Adrenal gland (tissue), 12 donors: Measurements from ENCODE around the gene CDK10. TPM values are rescaled to one million over a fixed set of nuclear protein-coding genes. Genes with fewer than 3 reads are reported as not detected.

Experiments used
- DNase-seq, 7 donors: peaks; one replicate each; pipeline ENCODE4 v3.0.0-alpha.2; 2019 to 2020
- H3K27ac ChIP-seq, 5 donors: fragments of 200-600 bp; sonication (generic) in 4 of 5; 1 replicate in 3 of 5; 2 replicates in 2 of 5; pipeline versions ENCODE4 v1.5.1 to v1.8.0; 2016 to 2020; ENCODE audit warnings: mild to moderate bottlenecking in 1 of 5
- H3K27me3 ChIP-seq: fragments of 200-600 bp; 2 replicates; pipeline ENCODE4 v1.8.0; 2021
- H3K36me3 ChIP-seq, 2 donors: fragments of 200-600 bp; replicated peaks in 1 of 2; 1 replicate in 1 of 2; 2 replicates in 1 of 2; pipeline versions ENCODE4 v1.5.1 to v1.8.0; 2018 to 2022
- H3K4me1 ChIP-seq, 2 donors: fragments of 200-600 bp; replicated peaks in 1 of 2; 1 replicate in 1 of 2; 2 replicates in 1 of 2; pipeline versions ENCODE4 v1.5.1 to v1.8.0; 2018 to 2021
- H3K4me3 ChIP-seq, 4 donors: fragments of 200-600 bp; sonication (generic) in 3 of 4; one replicate each; pipeline ENCODE4 v1.5.1; 2016 to 2018
- H3K9me3 ChIP-seq, 3 donors: fragments of 200-600 bp; sonication (generic) in 1 of 3; replicated peaks in 1 of 3; 1 replicate in 2 of 3; 2 replicates in 1 of 3; pipeline versions ENCODE4 v1.5.1 to v1.8.0; 2016 to 2021
- CTCF ChIP-seq, 6 experiments: fragments of 450-650 bp in 4 of 6; fragments of 200-600 bp in 2 of 6; sonication (generic) in 1 of 6; IDR thresholded peaks; 1 replicate in 5 of 6; 2 replicates in 1 of 6; pipeline versions ENCODE4 v1.5.1 to v1.8.0; 2016 to 2021; ENCODE audit warnings: antibody characterized with exemption in 6 of 6, mild to moderate bottlenecking in 2 of 6, moderate library complexity in 1 of 6
- POLR2A ChIP-seq, 2 donors: fragments of 450-650 bp; IDR thresholded peaks; one replicate each; pipeline ENCODE4 v1.6.1; 2017; ENCODE audit warnings: antibody characterized with exemption in 2 of 2, mild to moderate bottlenecking in 2 of 2, moderate library complexity in 1 of 2
- WGBS, 4 donors: extraction: QIAGEN DNeasy Blood & Tissue Kit in 2 of 4; methylation state at CpG; one replicate each; pipeline versions ENCODE4 v1.1.5 to v1.1.7; 2013 to 2017; 5-methylcytosine and 5-hydroxymethylcytosine counted together
- intact Hi-C, 2 donors: fragments of 100-400 bp; cut with DNase I; formaldehyde crosslinking; loops; one replicate each; pipeline versions ENCODE4 v1.14.1 to v1.15.0; 2022 to 2023
- polyA plus RNA-seq, 3 donors: library from polyadenylated mRNA; stranded (reverse); fragments of 200-250 nt in 2 of 3; fragments of 350-450 nt in 1 of 3; fragmentation: Illumina TruSeq in 1 of 3; extraction: RNeasy Lipid Tissue Mini Kit (QIAGEN cat#74804) in 1 of 3; gene quantifications; one replicate each; pipeline ENCODE4 v1.2.3, GENCODE V29; 2013 to 2014
- total RNA-seq, 9 donors: library from RNA; depleted of rRNA in 4 of 9; stranded (reverse); fragments of >200 nt in 4 of 9; fragments of 120-200 nt in 1 of 9; fragmentation: NEBNext Ultra II Directional in 1 of 9; extraction: Animal tissue kit (Norgen Biotek cat#: 25700) in 1 of 9; gene quantifications; one replicate each; pipeline versions ENCODE4 v1.1.0 to v1.2.4, GENCODE V29; 2013 to 2023
- donor health status: healthy with polysubstance abuse.
- donor health status: Bipolar disorder and iron deficiency.
- donor health status: DM: yes; HTN: yes; CAD: no.
- donor health status: DM: no; HTN: no; CAD: no.
- donor health status: DM: no; HTN: no; CAD: no.
- donor health status: DM: yes; HTN: yes; CAD: no.

Gene CDK10
- total and polyA plus RNA-seq, 12 donors, result 29.5 to 289 (median 64.5) TPM

DNA sequence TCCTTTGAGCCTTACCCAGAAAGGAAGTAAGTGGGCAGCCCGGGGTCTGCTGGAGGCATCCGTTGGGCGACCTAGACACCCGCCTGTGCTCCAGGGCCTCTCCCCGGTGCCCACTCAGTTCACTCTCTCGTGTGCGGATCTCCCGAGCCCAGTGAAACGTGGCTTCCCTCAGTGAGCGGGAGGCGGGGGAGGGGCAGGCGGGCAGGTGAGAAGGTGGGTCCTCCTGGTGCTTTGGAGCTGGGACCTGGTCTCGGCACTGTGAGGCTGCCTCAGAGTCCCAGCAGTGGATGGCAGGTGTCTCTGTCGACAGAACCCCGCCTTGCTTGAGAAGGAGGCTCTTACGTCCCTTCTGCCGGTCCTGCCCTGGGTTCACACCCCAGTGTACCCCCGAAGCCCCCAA lies 42.8 kb downstream of the CDK10 start:
- 85 to 95% (median 92%) methylated on average over 12 to 18 of the region's 18 CpGs for WGBS, 4 donors
- TF ChIP-seq CTCF (IDR thresholded peaks at IDR 0.05) (no peak), POLR2A (IDR thresholded peaks at IDR 0.05) (no peak)
- no peaks in the 10 kb centered on the region for H3K9me3 ChIP-seq
- no peak for DNase-seq
- no peak overlapping the region for H3K4me3 ChIP-seq
- H3K27me3 ChIP-seq, result no peaks in the 10 kb centered on the region
- peaks cover 0 to 82% of the 10 kb centered on the region in 2 donors for H3K36me3 ChIP-seq
- intact Hi-C loops, result no loop called here
- H3K4me1 ChIP-seq, result peaks cover 0 to 5% of the 10 kb centered on the region in 2 donors
- H3K27ac ChIP-seq, result no peak overlapping the region

- 77 to 83% (median 80%) methylated on average over 9 to 14 of the region's 14 CpGs for WGBS, 4 donors
- Histone ChIP-seq H3K27me3 (no peaks in the 10 kb centered on the region), H3K36me3 (peaks cover 0 to 85% of the 10 kb centered on the region in 2 donors), H3K4me1 (no peaks in the 10 kb centered on the region), H3K9me3 (no peaks in the 10 kb centered on the region), H3K27ac (no peak overlapping the region), H3K4me3 (no peak overlapping the region)
- DNase-seq, result no peak
- intact Hi-C loops, result no loop called here
- TF ChIP-seq POLR2A (IDR thresholded peaks at IDR 0.05) (no peak), CTCF (IDR thresholded peaks at IDR 0.05) (no peak)
These were observed 43.5 kb downstream of the CDK10 start for GRCh38 chr16:89729863-89730593.

DNA sequence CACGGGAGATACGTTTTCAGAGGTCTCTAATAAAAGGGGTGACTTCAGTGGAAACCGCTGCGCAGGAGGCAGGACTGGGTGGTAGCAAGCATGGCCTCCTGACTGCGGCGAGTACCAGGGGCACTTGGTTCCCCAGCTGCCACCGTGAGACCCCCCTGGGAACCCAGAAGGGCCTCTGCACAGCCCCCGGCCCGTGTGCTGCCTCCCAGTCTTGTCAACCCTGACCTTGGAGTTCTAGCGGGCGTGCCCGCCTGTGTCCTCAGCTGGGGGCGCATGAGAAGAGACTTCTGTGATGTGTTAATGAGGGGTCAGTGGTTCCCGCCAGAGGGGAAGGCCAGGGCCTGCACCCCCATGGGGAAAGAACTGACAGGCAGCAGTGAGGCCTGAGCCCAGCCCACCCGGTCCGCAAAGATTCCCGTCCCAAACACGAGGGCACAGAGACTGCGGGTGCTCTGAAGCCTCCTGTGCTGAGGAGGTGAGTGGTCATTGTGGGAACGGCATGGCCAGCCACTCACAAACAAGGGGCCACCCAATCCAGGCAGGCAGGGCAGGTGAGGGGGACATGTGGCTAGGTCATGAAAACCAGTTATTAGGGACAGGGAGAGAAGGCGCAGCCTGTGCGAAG lies 44.2 kb downstream of the CDK10 start:
- Histone ChIP-seq H3K4me3 (no peak overlapping the region), H3K9me3 (no peaks in the 10 kb centered on the region), H3K27ac (no peak overlapping the region), H3K36me3 (peaks cover 0 to 88% of the 10 kb centered on the region in 2 donors), H3K4me1 (no peaks in the 10 kb centered on the region), H3K27me3 (no peaks in the 10 kb centered on the region)
- WGBS, 4 donors, result 81 to 100% (median 85%) methylated on average over 1 to 21 of the region's 22 CpGs
- intact Hi-C loops, result no loop called here
- DNase-seq, result no peak
- no peak for TF ChIP-seq POLR2A (IDR thresholded peaks at IDR 0.05)
- no peak for TF ChIP-seq CTCF (IDR thresholded peaks at IDR 0.05)

DNA sequence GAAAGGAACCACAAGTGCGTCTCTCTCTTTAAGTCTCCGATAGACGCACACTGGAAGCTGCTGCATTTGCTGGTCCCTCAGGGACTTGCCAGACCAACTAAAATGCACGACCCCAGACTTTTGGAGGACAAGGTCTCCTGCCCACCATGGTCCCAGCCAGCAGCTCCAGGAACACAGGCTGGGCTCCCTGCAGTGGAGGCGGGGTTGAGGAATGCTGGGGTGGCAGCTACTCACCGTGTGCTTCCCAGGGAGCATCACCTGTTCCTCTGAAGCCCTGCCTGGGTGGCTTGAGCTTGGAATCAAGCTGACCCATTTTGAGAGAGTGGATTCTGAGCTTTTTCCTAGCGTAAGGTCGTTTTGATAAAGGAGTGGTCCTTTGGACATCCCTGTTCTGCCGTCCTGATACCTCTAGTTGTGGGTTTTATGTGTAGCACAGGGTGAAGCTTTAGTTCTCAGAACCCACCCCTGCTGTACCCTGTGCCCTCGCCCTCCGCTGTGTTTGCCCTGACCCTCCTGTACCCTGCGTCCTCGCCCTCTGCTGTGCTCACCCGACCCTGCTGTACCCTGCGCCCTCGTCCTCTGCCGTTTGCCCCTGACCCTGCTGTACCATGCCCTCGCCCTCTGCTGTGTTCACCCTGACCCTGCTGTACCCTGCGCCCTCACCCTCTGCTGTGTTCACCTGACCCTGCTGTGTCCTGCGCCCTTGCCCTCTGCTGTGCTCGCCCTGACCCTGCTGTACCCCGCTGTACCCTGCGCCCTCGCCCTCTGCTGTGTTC lies 45.8 kb downstream of the CDK10 start:
- Histone ChIP-seq H3K4me1 (no peaks in the 10 kb centered on the region), H3K27ac (no peak overlapping the region), H3K36me3 (peaks cover 0 to 89% of the 10 kb centered on the region in 2 donors), H3K9me3 (no peaks in the 10 kb centered on the region), H3K4me3 (no peak overlapping the region), H3K27me3 (no peaks in the 10 kb centered on the region)
- WGBS, 4 donors, result 88 to 93% (median 89%) methylated on average over 22 to 24 of the region's 24 CpGs
- intact Hi-C loops, result no loop called here
- TF ChIP-seq CTCF (IDR thresholded peaks at IDR 0.05) (no peak), POLR2A (IDR thresholded peaks at IDR 0.05) (no peak)
- no peak for DNase-seq
